Astrocyte of the cerebellum (primary cell): ENCODE data around the gene DDX6.
A peak's percentile ranks its signal among the peaks of the same experiment; 100 is the strongest.
"Not testable (repeated sequence)": the region's sequence is repeated elsewhere in the genome, so short reads cannot be mapped to it uniquely, and the experiment has no call there.

ENCODE experiments used
- DNase-seq: peaks from one replicate; pipeline ENCODE4 v3.0.0-alpha.2; 2011; ENCODE audit warnings: low read depth
- H3K4me3 ChIP-seq: 2 replicates; pipeline ENCODE4 v1.5.1; 2011; ENCODE audit warnings: mild to moderate bottlenecking, low read depth, low read length, moderate library complexity
- in situ Hi-C: cut with HindIII; loops from 2 replicates; pipeline ENCODE4 v1.10.0; 2017; ENCODE audit warnings: low sequenced_read_pairs
- TF ChIP-seq, protein P1 (sequence below): IDR thresholded peaks from 2 replicates; pipeline ENCODE4 v1.5.1; 2012; ENCODE audit warnings: low read length, low read depth, moderate library complexity, mild to moderate bottlenecking; ENCODE audit errors: missing control alignments

DDX6 gene

DNA sequence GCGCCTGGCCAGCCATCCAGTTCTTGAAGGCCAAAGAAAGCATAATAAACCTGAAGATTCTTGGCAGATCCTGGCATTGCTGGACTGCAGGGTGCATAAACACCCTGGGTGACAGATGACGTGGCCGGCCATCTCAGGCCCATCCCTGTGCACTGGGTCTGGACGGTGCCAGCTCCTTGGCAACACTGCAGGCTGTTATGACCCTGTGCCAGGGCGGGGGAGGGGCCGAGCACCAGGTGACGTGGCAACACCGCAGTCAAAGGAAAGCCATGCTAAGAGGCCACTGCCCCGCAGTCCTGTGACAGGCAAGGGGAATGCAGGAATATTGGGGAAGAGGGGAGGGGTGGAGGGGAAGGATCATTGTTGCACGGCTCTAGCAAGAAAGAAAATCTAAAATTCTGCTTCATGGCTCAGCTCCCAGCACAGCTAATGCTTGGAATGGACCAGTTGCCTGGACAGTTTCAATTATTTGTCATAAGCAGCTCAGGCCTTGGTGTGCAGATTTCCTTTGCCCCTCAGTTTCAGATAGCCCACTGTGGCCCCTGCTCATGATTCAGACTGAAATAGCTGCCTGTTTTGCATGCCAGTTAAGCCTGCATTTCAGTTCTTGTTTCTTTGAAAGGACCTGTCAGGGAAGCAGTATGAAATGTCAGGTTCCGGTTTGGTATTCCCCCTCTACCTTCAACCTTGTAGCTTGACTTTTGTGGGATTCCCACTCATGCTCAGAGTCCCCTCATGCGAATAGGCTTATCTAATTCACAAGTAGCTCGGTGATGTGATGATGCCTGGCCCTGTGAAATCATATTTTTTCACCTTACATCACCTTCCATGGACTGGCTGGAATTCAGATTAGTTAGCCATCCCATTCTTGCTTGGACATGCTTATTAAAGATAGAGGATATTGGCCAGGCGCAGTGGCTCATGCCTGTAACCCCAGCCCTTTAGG, 29.7 kb upstream of the DDX6 start:
- TF ChIP-seq, protein P1, sequence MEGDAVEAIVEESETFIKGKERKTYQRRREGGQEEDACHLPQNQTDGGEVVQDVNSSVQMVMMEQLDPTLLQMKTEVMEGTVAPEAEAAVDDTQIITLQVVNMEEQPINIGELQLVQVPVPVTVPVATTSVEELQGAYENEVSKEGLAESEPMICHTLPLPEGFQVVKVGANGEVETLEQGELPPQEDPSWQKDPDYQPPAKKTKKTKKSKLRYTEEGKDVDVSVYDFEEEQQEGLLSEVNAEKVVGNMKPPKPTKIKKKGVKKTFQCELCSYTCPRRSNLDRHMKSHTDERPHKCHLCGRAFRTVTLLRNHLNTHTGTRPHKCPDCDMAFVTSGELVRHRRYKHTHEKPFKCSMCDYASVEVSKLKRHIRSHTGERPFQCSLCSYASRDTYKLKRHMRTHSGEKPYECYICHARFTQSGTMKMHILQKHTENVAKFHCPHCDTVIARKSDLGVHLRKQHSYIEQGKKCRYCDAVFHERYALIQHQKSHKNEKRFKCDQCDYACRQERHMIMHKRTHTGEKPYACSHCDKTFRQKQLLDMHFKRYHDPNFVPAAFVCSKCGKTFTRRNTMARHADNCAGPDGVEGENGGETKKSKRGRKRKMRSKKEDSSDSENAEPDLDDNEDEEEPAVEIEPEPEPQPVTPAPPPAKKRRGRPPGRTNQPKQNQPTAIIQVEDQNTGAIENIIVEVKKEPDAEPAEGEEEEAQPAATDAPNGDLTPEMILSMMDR, result no peak
- H3K4me3 ChIP-seq, result no peak overlapping the region
- DNase-seq, result peak; percentile 18
- in situ Hi-C loops, result no loop called here

DNA sequence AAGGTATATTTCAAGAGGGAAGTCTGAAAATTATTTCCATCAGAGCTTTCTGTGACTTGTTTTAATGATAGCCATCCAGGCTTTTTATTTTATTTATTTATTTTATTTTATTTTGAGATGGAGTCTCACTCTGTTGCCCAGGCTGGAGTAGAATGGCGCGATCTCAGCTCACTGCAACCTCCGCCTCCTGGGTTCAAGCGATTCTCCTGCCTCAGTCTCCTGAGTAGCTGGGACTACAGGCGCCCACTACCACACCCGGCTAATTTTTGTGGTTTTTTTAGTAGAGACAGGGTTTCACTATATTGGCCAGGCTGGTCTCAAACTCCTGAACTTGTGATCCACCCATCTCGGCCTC, 29.0 kb upstream of the DDX6 start:
- H3K4me3 ChIP-seq, in situ Hi-C loops, DNase-seq: not testable (repeated sequence)

DNA sequence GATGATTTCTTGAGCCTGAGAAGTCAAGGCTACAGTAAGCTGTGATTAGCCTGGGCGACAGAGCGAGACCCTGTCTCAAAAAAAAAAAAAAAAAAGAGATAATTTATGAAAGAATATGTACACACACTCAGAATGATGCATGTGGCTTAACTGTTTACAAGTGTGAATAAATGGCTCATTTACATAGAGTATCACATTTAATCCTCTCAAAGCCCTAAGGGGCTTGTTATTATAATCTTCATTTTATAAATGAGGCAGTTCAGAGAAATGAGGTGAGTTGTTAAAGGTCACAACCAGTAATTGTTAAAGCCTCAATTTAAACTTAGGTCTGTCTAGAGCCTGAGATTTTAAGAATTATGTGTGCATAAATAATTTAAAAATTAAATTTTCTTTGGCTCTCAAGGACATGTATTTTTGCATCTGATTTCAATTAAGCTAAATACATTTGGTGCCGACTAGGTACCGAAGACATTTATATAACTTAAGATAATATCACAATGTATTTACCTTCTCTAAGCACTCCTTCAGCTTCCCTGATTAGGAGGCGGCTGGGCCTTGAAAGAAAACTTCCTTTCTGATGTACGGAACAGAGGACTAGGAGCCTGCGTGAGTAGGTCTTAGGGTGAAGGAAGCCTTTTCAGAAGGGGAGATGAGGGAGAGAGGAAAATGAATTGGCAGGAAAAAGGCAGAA, 28.5 kb upstream of the DDX6 start:
- H3K4me3 ChIP-seq, result no peak overlapping the region
- no peak for DNase-seq
- in situ Hi-C loops, result no loop called here
- TF ChIP-seq, protein P1, result no peak

DNA sequence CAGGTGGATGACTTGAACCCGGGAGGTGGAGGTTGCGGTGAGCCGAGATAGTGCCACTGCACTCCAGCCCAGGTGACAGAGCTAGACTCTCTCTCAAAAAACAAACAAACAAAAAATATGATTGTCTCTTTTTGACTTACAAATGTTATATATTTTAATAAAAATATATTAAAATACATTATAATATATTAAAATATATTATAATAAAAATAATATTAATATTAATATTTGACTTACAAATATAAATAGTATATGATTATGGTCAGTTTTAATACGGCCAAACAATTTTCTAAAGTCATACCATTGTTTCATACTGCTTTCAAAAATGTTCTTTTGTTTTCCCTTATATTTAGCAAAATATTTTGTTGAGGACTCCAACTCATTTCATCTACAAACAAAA, 27.2 kb upstream of the DDX6 start:
- no peak overlapping the region for H3K4me3 ChIP-seq
- TF ChIP-seq, protein P1, result no peak
- no peak for DNase-seq
- in situ Hi-C loops, result no loop called here

DNA sequence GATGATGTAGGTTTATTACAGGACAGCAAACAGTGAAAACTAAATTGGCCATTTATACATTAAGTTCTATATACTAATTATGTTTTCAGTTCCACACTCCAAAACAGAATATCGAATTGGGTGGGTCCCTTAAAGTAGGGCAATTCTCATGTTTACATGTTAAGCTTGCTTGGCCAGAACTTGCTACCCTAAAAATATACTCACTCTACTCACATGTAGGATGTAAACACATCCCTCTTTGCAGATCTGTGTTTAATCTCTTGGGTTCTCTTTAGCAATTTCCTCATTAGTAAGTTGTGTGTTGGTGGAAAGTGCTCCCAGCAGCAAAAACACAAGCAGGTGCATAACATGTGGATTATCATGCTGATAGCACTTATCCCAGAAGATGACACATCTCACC, 22.6 kb upstream of the DDX6 start:
- no peak overlapping the region for H3K4me3 ChIP-seq
- DNase-seq, result no peak
- TF ChIP-seq, protein P1, result no peak
- in situ Hi-C loops, result no loop called here

DNA sequence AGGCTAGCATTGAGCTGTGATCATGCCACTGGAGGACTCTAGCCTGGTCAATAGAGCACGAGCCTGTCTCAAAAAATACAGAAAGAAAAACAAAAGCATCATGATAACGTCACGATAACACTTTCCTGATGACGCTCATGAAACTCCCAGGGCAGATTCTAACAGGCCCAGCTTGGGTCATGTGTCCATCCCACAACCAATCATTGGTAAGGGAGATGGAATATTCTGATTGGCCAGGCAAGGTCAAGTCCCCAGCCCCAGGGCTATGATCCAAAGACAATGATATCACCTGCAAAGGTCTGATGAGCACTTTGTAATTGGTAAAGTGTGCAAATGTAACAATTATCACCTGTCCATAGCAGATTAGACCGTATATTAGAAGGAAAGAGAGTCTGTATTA, 21.5 kb upstream of the DDX6 start:
- in situ Hi-C loops, result no loop called here
- no peak for DNase-seq
- TF ChIP-seq, protein P1, result no peak
- H3K4me3 ChIP-seq, result no peak overlapping the region
